Stimulated activated CD4-positive, alpha-beta T cell treated with anti-CD3 and anti-CD28 coated beads, Interleukin-15, amount 100 ng/mL, for 48 hours (primary cell): ENCODE data around the gene ANKH.
"Not testable (repeated sequence)": the region's sequence is repeated elsewhere in the genome, so short reads cannot be mapped to it uniquely, and the experiment has no call there.

Source experiments
- DNase-seq, 2 donors: peaks; one replicate each; pipeline ENCODE4 v3.0.0-alpha.2; 2020; ENCODE audit warnings: low read depth in 2 of 2

Gene ANKH

GRCh38 chr5:14882658-14883580 is 11.3 kb upstream of the ANKH start:
- no peak for DNase-seq

- DNase-seq = no peak
Measured at GRCh38 chr5:14881826-14882225, 10.2 kb upstream of the ANKH start.

- DNase-seq = no peak
Measured at GRCh38 chr5:14880688-14881087, 9.1 kb upstream of the ANKH start.

GRCh38 chr5:14879937-14880589 is 8.5 kb upstream of the ANKH start:
- DNase-seq = no peak

GRCh38 chr5:14879393-14879792 is 7.8 kb upstream of the ANKH start:
- no peak for DNase-seq

- DNase-seq = not testable (repeated sequence)
Measured at GRCh38 chr5:14878192-14878591, 6.6 kb upstream of the ANKH start.

- DNase-seq = no peak
Measured at GRCh38 chr5:14876095-14876494, 4.5 kb upstream of the ANKH start.

GRCh38 chr5:14873790-14874189 is 2.2 kb upstream of the ANKH start:
- no peak for DNase-seq

GRCh38 chr5:14873093-14873492 is 1.5 kb upstream of the ANKH start:
- DNase-seq = no peak

- DNase-seq = peak; percentile 58 to 63
Measured at GRCh38 chr5:14872070-14872989, 752 bp upstream of the ANKH start.

- DNase-seq = peak; percentile 3 to 60
Measured at GRCh38 chr5:14870337-14871213, 1.0 kb downstream of the ANKH start.

- peak; percentile 7 to 38 for DNase-seq
Measured at GRCh38 chr5:14869668-14870164, 1.9 kb downstream of the ANKH start.

GRCh38 chr5:14869233-14869632 is 2.3 kb downstream of the ANKH start:
- DNase-seq = no peak

- no peak for DNase-seq
Measured at GRCh38 chr5:14868771-14869170, 2.8 kb downstream of the ANKH start.

- DNase-seq = no peak
Measured at GRCh38 chr5:14864181-14864812, 7.3 kb downstream of the ANKH start.

- no peak for DNase-seq
Measured at GRCh38 chr5:14863105-14863504, 8.5 kb downstream of the ANKH start.

- no peak for DNase-seq
Measured at GRCh38 chr5:14861123-14861765, 10.3 kb downstream of the ANKH start.

GRCh38 chr5:14859980-14860379 is 11.6 kb downstream of the ANKH start:
- no peak for DNase-seq

GRCh38 chr5:14859150-14859549 is 12.4 kb downstream of the ANKH start:
- no peak for DNase-seq

GRCh38 chr5:14855366-14855765 is 16.2 kb downstream of the ANKH start:
- no peak for DNase-seq
